Activated T-cell treated with anti-CD3 and anti-CD28 coated beads, Interleukin-2, amount 50 U/mL, for 4 hours (primary cell): ENCODE results near the gene DOK6. TPM values are rescaled to one million over a fixed set of nuclear protein-coding genes. Genes with fewer than 3 reads are reported as not detected.

Source experiments
- ATAC-seq, 2 donors: fragments of 200-7000 bp; cut with Tn5 transposase; one replicate each; pipeline ENCODE4 v1.10.0; 2021
- DNase-seq: peaks from one replicate; pipeline ENCODE4 v3.0.0-alpha.2; 2020
- H3K27me3 Mint-ChIP-seq: one replicate; pipeline ENCODE4 v1.8.0; 2021; ENCODE audit warnings: low read depth, mixed read lengths
- H3K36me3 Mint-ChIP-seq: one replicate; pipeline ENCODE4 v1.8.0; 2022; ENCODE audit warnings: mixed read lengths; ENCODE audit not compliant: insufficient read depth
- H3K4me1 Mint-ChIP-seq: one replicate; pipeline ENCODE4 v1.8.0; 2021; ENCODE audit warnings: low read depth, mixed read lengths
- H3K4me3 Mint-ChIP-seq: one replicate; pipeline ENCODE4 v1.8.0; 2021; ENCODE audit warnings: mild to moderate bottlenecking, moderate library complexity, mixed read lengths
- H3K9me3 Mint-ChIP-seq: one replicate; pipeline ENCODE4 v1.8.0; 2021; ENCODE audit warnings: mixed read lengths
- total RNA-seq, 3 donors: library from RNA; stranded (reverse); gene quantifications; one replicate each; pipeline ENCODE4 v1.2.1, GENCODE V29; 2021

Gene DOK6
- total RNA-seq, 3 donors from 2014 or later, result 0.03 TPM; not detected in 2

DNA sequence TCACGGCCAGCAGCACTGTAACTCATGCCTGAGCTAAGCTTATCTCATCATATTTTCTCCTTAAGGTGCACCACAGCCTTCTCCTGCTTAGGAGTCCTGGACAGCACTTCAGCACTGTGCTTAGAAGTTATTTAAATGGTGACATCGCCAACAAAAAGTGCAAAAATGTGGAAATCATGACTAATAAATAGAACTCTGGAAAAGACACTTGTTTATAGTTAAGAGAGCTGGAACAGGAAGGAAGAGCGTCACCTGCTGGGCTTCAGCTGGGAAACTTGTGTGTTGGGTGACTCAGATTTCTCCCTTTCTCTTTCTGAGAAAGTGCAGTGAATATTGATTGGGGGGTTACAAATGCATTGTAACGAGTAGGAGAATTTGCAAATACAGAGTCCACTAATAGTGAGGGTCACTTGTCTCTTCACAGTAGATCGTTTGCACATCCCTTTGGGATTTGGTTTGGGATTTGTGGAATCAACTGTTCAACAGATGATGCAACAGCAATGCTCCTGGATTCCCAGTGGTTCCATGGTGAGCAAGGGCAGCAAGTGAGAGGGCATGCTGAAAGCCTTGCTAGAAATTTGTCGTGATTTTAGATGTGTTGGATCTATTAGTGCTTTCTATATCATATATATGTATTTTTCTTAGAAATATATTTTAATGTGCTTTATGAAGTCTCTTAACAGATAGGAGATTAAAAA is 84.2 kb downstream of the DOK6 start:
- ATAC-seq (no peak), DNase-seq (no peak)
- Mint-ChIP-seq H3K36me3 (no peaks in the 10 kb centered on the region), H3K27me3 (peaks cover 4% of the 10 kb centered on the region), H3K4me3 (no peak overlapping the region), H3K4me1 (no peaks in the 10 kb centered on the region), H3K9me3 (peaks cover 9% of the 10 kb centered on the region)

DNA sequence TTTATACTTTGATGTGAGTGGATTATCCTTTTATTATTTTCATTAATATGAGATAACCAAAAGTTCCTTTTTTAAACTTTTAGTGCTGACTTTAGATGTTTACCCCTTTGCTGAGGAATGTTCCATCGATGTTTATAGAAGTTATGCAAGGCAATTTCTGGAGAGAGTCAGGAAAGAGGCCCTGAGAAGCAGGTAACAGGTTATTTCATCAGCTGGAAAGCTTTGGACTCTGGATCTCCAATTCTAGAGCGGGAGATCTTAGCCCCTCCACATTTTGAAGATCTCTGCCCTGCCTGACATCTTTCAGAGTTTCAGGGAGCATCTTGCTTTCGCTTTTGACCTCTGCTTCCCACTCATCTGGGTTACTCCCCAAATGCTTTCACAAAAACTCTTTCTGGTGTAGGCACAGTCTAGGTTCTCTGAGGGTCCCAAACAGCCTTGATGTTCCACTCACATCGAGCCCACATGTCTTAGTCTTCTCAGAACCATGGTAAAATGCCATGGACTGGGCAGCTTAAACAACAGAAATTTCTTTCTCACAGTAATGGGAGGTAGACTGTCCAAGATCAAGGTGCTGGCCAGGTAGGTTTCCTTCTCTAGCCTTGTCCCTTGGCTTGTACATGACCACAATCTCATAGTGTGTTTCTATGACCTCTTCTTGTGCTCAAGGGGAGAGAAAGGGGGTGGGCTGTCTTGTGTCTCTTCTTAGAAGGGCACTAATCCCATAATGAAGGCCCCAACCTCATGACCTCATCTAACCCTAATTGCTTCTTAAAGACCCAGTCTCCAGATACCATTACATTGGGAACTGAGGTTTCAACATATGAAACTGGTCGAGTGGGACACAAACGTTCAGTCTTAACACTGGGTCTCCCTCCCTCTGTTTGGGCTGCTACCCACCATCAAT is 87.1 kb downstream of the DOK6 start:
- Mint-ChIP-seq H3K36me3 (no peaks in the 10 kb centered on the region), H3K4me1 (no peaks in the 10 kb centered on the region), H3K4me3 (no peak overlapping the region), H3K27me3 (peaks cover 4% of the 10 kb centered on the region), H3K9me3 (peaks cover 9% of the 10 kb centered on the region)
- no peak for DNase-seq
- ATAC-seq, result no peak

DNA sequence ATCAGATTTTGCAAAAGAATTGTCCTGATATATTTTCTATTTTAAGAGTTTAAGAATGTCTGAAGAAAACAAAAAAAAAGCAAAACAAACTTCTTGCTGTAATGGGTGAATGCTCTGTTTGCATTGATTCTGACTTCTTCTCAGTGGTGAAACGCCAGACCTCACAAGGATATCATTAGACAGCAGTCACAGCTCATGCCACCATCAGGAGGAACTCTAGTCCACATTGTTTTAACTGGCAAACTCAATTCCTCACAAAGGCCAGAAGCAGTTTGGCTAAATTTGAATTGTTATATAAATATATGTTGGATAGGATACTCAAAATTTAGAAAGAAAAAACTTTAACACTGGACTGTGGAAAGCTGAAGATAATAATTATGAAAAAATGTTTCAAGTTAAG is 89.4 kb downstream of the DOK6 start:
- Mint-ChIP-seq H3K9me3 (peaks cover 9% of the 10 kb centered on the region), H3K27me3 (peaks cover 2% of the 10 kb centered on the region), H3K4me1 (no peaks in the 10 kb centered on the region), H3K36me3 (no peaks in the 10 kb centered on the region), H3K4me3 (no peak overlapping the region)
- no peak for ATAC-seq
- no peak for DNase-seq

DNA sequence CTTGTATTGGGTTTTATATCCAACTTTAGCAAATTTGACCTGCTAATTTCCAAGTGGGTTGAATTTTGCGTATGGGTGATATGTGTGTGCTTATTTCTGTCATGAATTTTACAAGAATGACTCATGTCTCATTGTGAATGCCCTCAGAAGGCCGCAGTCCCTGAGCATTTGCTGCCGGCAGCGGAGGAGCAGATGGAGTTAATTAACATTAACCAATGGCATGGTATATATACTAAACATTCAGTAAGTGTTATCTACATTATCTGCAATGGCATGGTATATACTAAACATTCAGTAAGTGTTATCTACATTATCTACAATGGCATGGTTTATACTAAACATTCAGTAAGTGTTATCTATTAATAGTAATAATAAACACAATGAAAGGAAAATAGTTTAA is 90.1 kb downstream of the DOK6 start:
- peaks cover 2% of the 10 kb centered on the region for H3K27me3 Mint-ChIP-seq
- DNase-seq, result no peak
- H3K4me1 Mint-ChIP-seq, result no peaks in the 10 kb centered on the region
- no peak overlapping the region for H3K4me3 Mint-ChIP-seq
- ATAC-seq, result no peak
- no peaks in the 10 kb centered on the region for H3K36me3 Mint-ChIP-seq
- peaks cover 9% of the 10 kb centered on the region for H3K9me3 Mint-ChIP-seq

DNA sequence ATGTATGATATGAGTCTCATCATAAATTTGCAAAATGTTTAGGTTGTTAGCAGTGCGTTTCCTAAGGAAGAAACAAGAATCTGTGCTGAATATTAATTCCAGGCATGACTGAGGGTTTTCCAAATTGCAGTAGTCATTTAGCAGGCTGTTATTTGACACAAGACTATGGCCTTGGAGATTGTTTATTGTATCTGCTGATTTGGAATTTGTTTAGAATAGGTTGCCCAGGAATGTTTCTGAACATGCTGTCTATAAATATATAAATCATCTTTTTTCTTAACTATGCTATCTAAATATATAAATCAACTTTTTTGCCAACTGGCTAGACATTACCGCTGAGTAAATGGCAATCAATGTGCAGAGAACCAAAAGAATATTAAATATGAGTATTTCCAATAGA is 90.9 kb downstream of the DOK6 start:
- no peaks in the 10 kb centered on the region for H3K36me3 Mint-ChIP-seq
- peaks cover 2% of the 10 kb centered on the region for H3K27me3 Mint-ChIP-seq
- no peak overlapping the region for H3K4me3 Mint-ChIP-seq
- peaks cover 9% of the 10 kb centered on the region for H3K9me3 Mint-ChIP-seq
- DNase-seq (no peak), ATAC-seq (no peak)
- H3K4me1 Mint-ChIP-seq, result no peaks in the 10 kb centered on the region

DNA sequence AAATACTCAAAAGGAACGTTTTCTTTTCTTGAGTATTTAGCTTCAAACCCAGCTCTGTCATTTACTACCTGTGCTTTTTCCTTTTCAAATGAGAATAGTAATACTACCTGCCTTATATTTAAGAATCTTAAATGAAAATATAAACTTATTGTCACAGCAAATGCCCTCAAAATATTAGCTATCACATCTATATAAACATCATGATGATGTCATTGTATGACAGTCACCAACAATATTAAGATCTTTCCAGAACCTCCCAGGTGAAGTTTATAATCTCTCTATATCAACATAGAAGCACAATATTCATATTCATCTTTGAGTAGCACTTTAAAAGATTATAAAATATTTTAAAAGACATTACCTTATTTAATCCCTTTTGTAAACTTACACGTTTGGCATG is 92.2 kb downstream of the DOK6 start:
- Mint-ChIP-seq H3K9me3 (peaks cover 9% of the 10 kb centered on the region), H3K36me3 (no peaks in the 10 kb centered on the region), H3K4me1 (no peaks in the 10 kb centered on the region), H3K4me3 (no peak overlapping the region), H3K27me3 (no peaks in the 10 kb centered on the region)
- no peak for DNase-seq
- no peak for ATAC-seq

DNA sequence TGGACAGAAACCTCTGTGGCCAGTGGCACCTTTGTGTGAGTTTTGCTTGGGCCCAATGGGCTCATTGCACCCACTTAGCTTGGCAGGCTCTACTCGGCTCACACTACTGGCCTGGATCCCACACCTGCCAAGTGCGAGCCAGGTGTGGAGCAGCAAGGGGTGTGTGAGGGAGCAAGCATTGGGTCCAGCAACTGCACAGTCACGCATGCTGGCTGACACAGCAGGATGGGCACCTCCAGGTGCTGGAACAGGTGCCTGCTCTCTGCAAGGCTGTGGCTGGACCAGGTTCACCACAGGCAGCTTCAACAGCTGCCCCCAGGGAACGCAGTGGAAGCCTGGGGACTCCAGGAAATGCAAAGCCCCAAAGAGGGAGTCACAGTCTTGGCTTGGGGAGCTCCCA is 94.2 kb downstream of the DOK6 start:
- Mint-ChIP-seq H3K27me3 (peaks cover under 1% of the 10 kb centered on the region), H3K36me3 (no peaks in the 10 kb centered on the region), H3K9me3 (no peaks in the 10 kb centered on the region), H3K4me3 (no peak overlapping the region), H3K4me1 (no peaks in the 10 kb centered on the region)
- DNase-seq (no peak), ATAC-seq (no peak)

DNA sequence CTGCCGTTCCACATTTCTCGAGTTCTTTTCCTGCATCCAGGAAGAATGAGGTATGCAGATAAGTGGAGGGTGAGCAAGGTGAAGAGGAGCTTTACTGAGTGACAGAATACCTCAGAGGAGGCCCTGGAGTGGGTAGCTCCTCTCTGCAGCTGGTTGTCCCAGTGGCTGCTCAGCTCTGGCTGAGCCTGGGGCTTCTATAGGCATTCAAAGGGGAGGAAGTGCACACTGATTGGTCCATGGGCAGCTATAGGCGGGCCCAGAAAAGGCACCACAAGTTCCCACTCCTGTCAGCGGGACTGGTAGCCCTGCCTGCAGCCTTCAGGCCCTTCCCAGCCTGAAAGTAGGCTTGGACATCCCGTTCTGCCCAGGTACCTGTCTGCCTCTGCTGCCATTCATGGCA is 94.7 kb downstream of the DOK6 start:
- ATAC-seq (no peak), DNase-seq (no peak)
- H3K36me3 Mint-ChIP-seq, result no peaks in the 10 kb centered on the region
- no peaks in the 10 kb centered on the region for H3K4me1 Mint-ChIP-seq
- H3K27me3 Mint-ChIP-seq, result peaks cover 6% of the 10 kb centered on the region
- no peak overlapping the region for H3K4me3 Mint-ChIP-seq
- H3K9me3 Mint-ChIP-seq, result no peaks in the 10 kb centered on the region

DNA sequence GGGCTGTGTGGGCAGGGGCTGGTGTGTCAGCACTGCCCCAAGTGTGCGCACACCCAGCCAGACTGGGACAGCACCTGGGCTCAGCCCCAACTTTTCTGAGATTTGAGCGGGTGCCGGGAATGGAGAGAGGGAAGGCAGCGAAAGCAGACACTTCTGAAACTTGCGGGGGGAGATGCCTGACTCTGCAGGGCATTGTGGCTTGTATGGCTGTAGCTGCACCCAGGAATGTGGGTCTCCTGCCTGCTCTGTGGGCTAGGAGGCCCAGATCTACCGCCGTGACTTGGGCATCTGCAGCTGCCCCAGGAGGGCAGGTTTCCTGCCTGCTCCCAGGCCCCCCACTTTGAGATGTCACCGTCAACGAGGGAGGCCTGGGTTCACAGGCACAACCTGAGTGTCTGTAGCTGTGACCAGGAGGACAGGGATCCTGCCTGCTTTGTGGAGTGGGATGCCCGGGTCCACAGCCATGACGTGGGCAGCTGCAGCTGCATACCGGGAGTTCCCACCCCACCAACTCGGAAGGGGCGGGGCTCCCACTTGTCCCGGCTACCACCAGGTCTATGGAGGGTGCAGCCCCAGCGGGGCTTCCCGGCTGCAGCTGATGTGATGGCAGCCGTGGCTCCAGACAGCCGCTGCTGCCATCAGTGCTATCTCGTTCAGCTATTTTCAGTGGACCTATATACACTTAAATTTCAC is 95.3 kb downstream of the DOK6 start:
- Mint-ChIP-seq H3K9me3 (no peaks in the 10 kb centered on the region), H3K27me3 (peaks cover 6% of the 10 kb centered on the region), H3K4me1 (no peaks in the 10 kb centered on the region), H3K4me3 (no peak overlapping the region), H3K36me3 (no peaks in the 10 kb centered on the region)
- ATAC-seq (no peak), DNase-seq (no peak)

DNA sequence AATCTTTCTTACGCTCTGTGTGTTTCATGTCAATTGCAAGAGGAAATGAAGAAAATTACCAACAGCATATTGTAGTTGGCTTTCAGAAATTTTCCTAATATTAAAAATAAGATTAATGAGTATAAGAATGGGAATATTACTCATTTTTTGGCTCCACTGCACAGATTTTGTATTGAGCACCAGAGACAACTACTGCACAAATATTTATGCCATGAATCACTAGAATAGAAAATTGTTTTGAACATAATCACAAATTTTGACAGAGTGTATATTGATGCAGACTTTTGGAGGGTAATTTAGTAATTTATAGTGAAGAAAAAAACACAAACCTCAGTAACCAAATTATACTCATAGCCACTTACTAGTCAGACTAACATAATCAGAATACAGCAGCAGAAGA is 118.3 kb downstream of the DOK6 start:
- no peak for DNase-seq

DNA sequence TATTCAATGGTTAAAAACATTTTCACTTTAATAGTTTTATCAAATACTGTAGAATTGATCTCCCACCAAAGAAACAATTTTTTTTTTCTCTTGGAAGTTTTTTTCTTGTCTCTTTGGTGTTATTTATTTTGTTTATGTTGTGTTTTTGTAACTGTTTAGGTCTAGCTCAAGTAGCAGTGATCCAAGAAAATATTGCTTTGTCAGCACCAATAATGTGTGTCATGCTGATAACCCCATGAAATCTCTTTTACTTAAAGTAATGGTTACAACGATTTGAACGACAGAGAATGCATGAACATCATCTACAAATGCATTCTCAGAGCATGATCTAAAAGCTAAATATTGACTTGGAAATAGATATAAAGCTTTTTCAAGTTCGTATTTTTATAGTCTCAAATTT is 122.9 kb downstream of the DOK6 start:
- Mint-ChIP-seq H3K9me3 (no peaks in the 10 kb centered on the region), H3K36me3 (no peaks in the 10 kb centered on the region), H3K27me3 (peaks cover 5% of the 10 kb centered on the region), H3K4me3 (no peak overlapping the region), H3K4me1 (no peaks in the 10 kb centered on the region)
- ATAC-seq (no peak), DNase-seq (no peak)

More for the DNA sequence above, 118.3 kb downstream of the DOK6 start:
- Mint-ChIP-seq H3K36me3 (no peaks in the 10 kb centered on the region), H3K9me3 (no peaks in the 10 kb centered on the region), H3K4me1 (no peaks in the 10 kb centered on the region), H3K27me3 (peaks cover 7% of the 10 kb centered on the region), H3K4me3 (no peak overlapping the region)
- ATAC-seq, result no peak

DNA sequence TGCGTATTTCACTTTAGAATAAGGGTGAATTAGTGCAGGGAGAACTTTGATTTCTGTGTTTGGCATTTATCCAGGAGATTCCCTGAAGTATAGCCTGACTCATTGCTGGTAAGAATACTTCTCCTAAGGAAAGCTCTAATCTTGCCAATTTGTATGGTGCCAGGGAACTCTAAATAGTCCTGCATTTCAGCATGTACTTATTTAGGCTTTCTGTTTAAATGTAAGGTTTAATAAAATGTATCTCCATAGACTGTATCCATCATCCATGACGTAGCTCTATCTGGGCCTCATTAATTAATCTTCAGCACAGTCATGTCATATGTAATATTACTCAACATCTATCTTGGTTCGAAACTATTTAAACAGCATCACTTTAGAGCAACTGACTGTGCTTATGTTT is 127.7 kb downstream of the DOK6 start:
- no peak overlapping the region for H3K4me3 Mint-ChIP-seq
- H3K4me1 Mint-ChIP-seq, result no peaks in the 10 kb centered on the region
- no peak for DNase-seq
- no peaks in the 10 kb centered on the region for H3K9me3 Mint-ChIP-seq
- no peak for ATAC-seq
- no peaks in the 10 kb centered on the region for H3K27me3 Mint-ChIP-seq
- no peaks in the 10 kb centered on the region for H3K36me3 Mint-ChIP-seq

DNA sequence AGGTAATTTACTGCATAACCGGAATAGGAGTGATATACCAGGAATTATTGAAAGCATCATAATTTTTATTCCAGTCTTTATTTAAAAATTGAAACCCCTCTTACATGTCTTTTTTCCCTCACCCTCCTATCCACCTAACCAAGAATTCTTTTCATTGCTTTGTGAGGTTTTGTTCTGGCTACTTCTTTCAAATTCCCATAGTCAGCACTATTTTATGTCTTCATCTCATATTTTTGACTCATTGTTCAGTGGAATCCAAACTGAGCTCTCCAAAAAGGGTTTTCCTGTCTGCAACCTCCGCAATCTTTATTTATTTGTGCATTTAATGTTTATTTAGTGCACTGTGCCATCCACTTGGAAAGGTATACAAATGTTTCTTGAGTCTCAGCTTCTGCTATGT is 128.5 kb downstream of the DOK6 start:
- H3K36me3 Mint-ChIP-seq, result no peaks in the 10 kb centered on the region
- H3K27me3 Mint-ChIP-seq, result no peaks in the 10 kb centered on the region
- DNase-seq (no peak), ATAC-seq (no peak)
- H3K4me3 Mint-ChIP-seq, result no peak overlapping the region
- no peaks in the 10 kb centered on the region for H3K9me3 Mint-ChIP-seq
- no peaks in the 10 kb centered on the region for H3K4me1 Mint-ChIP-seq

DNA sequence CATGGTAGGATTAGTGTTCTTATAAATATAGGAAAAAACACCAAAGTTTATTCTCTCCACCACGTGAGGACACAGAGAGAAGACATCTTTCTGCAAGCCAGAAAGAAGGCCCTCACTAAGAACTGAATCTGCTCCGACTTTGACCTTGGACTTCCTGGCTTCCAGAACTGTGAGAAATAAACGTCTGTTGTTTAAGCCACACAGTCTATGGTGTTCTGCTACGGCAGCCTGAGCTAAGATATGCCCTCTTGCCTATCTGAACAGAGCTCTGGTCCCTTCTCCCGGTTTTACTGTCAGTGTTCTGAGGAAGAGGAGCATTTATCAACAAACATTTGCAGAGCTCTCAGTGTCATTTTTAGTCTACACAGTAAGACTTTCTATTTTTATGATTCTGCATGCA is 131.3 kb downstream of the DOK6 start:
- H3K4me1 Mint-ChIP-seq, result no peaks in the 10 kb centered on the region
- no peaks in the 10 kb centered on the region for H3K36me3 Mint-ChIP-seq
- ATAC-seq (no peak), DNase-seq (no peak)
- H3K4me3 Mint-ChIP-seq, result no peak overlapping the region
- no peaks in the 10 kb centered on the region for H3K27me3 Mint-ChIP-seq
- no peaks in the 10 kb centered on the region for H3K9me3 Mint-ChIP-seq
